T-helper 2 cell treated with Interferon-gamma antibody and Interleukin-4, amounts not matched to agents 100 ng/mL and 5 ng/mL, for 36 hours (primary cell): ENCODE measurements around the gene TMEM243. TPM values are rescaled to one million over a fixed set of nuclear protein-coding genes. Genes with fewer than 3 reads are reported as not detected.
"Not testable (repeated sequence)": the region's sequence is repeated elsewhere in the genome, so short reads cannot be mapped to it uniquely, and the experiment has no call there.

Experiments
- intact Hi-C: fragments of 100-400 bp; cut with micrococcal nuclease; formaldehyde crosslinking; loops from one replicate; pipeline ENCODE4 v1.15.1; 2023
- total RNA-seq: library from RNA; stranded (reverse); gene quantifications from 2 replicates; pipeline ENCODE4 v1.2.3, GENCODE V29; 2022

TMEM243 gene
- 41.4 and 42.2 TPM in 2 replicates for total RNA-seq

DNA sequence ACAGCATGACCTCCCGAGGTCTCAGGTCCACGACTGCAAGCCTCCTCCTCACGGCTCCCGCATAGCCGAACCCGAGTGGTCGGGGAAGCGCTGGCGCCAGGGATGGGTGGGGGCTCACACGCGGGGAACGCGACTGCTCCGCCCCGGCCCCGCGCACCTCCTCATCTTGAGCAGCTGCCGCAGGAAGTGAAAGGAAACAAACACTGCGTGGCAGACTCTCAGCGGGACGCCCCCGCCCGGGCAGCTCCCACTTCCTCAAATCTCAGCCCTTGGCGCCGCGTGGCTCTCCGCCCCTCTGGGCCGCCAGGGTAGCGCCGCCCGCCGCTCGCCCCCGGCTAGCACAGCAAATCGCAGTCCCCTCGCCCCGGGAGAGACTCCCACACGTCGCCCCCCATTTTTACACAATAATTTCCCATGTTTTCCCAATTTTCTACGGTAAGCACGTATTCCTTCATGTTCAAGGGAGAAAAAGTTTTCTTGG, at the start of gene TMEM243:
Gene TMEM243 (minus strand): TSS at position 188 of the 481 bp plus-strand sequence. CDS start 229 bp downstream, outside the sequence.
- intact Hi-C loops: loop anchor here (1.0 to 10.0 kb wide), 8 partner anchors 17 to 999 kb away; partner anchors contain the start of genes CROT, DMTF1, ELAPOR2 and RUNDC3B

DNA sequence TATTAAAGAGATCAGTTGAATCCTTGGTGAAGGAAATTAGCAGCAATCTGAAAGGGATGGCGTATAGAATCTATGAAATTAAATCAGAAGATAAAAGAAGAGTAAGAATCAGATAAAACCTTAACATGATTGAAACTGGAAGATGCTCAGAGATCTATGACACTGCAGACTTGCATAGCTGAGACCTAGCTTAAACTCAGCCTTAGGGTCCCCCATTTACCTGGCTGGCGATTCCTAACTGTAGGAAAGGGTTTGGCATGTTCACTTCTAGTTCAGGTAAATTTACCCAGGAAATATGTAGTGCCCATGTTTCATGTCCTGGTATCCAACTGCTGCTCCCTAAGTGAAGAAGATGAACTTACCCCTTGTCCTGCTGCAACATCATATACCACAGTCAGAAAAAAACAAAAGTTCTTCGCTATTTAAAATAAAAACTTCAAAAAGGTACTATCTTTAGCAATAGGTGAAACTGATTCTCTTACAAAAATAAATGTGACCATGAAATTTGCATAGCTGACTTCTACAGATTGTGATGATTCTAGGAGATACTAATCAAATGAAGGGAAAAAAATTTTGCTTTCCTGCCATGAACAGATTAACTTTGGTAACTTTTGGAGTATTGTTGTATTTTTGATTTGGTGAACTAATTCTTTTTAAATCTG, 47.8 kb upstream of the TMEM243 start:
- intact Hi-C loops: no loop called here

DNA sequence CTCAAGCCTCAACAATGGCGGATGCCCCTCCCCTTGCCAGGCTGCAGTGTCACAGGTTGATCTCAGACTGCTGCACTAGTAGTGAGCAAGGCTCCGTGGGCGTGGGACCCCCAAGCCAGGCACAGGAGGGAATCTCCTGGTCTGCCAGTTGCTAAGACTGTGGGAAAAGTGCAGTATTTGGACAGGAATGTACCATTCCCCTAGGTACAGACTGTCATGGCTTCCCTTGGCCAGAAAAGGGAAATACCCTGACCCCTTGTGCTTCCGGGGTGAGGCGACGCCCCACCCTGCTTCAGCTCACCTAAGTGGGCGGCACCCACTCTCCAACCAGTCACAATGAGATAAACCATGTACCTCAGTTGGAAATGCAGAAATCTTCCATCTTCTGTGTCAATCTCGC, 44.0 kb upstream of the TMEM243 start:
- intact Hi-C loops: no loop called here

GRCh38 chr7:87253589-87254087, 34.1 kb upstream of the TMEM243 start:
- intact Hi-C loops: no loop called here

DNA sequence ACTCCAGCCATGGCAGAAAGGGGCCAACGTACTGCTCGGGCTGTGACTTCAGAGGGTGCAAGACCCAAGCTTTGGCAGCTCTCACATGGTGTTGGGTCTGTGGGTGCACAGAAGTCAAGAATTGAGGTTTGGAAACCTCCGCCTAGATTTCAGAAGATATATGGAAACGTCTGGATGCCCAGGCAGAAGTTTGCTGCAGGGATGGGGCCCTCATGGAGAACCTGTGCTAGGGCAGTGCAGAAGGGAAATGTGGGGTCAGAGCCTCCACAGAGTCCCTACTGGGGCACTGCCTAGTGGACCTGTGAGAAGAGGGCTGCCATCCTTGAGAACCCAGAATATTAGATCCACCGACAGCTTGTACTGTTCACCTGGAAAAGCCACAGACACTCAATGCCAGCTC, 26.1 kb upstream of the TMEM243 start:
- intact Hi-C loops: not testable (repeated sequence)

GRCh38 chr7:87238464-87239051, 19.0 kb upstream of the TMEM243 start:
- intact Hi-C loops: loop anchor here (5.0 kb wide), 1 partner anchor 86 kb away; the partner anchor contains the start of gene DMTF1

DNA sequence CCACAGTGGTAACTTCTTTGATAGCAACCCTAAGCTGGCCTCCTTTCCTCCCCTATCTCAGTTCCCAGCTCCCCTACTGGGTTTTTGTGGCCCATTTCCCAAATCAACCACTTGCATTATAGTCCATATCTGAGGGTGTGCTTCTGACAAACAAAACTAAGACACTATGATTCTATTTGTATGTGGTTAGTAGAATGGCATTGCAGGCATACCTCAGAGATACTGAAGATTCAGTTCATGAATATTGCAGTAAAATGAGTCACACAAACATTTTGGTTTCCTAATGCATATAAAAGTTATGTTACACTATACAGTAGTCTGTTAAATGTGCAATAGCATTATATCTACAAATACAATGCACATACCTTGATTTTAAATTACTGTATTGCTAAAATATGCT, 15.4 kb upstream of the TMEM243 start:
- intact Hi-C loops: loop anchor here (5.0 kb wide), 1 partner anchor 83 kb away; the partner anchor contains the start of gene DMTF1

- intact Hi-C loops: no loop called here
Measured at GRCh38 chr7:87231711-87232110, 12.2 kb upstream of the TMEM243 start.

DNA sequence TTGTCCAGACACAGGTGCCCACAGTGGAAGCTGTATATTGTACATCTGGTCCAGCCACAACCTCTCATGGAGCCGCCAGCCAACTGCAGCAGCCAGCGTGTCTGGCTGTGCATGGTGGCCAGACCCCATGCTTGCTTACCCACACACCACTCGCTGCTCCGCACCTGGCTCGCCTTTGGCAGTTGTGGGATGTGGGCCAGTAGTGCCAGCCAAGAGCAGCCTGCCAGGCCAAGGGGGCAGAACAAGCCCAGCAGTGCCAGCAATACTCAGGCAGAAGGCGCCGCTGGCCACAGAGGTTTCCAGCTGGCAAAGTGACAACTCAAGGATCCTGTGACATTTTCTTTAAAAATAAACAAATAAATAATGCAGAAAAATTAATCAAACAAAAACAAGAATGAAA, 11.7 kb upstream of the TMEM243 start:
- intact Hi-C loops: no loop called here

- intact Hi-C loops: loop anchor here (10.0 kb wide), 1 partner anchor 398 kb away; the partner anchor contains the start of gene RUNDC3B
Measured at GRCh38 chr7:87226495-87226894, 7.0 kb upstream of the TMEM243 start.

GRCh38 chr7:87225696-87226095, 6.2 kb upstream of the TMEM243 start:
- intact Hi-C loops: loop anchor here (10.0 kb wide), 1 partner anchor 399 kb away; the partner anchor contains the start of gene RUNDC3B

DNA sequence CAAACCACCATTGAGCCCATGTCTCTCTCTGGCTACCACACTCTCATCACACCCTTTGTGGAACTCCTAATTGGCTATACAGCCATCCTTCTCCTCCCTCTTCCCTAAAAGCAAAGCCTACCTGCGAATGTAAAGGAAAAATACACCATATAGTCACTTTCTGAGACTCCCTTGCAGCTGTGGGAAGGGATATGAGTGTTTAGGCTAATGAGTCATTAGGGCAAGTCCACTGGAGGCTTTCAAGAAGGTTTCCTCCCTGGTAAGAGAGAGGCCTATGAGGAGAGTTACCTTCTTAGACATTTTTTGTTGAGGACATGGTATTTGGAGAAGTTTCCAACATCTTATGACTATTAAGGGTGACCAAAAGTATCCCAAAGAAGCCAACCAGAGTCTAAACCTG, 4.1 kb upstream of the TMEM243 start:
- intact Hi-C loops: loop anchor here (10.0 kb wide), 1 partner anchor 401 kb away; the partner anchor contains the start of gene RUNDC3B

DNA sequence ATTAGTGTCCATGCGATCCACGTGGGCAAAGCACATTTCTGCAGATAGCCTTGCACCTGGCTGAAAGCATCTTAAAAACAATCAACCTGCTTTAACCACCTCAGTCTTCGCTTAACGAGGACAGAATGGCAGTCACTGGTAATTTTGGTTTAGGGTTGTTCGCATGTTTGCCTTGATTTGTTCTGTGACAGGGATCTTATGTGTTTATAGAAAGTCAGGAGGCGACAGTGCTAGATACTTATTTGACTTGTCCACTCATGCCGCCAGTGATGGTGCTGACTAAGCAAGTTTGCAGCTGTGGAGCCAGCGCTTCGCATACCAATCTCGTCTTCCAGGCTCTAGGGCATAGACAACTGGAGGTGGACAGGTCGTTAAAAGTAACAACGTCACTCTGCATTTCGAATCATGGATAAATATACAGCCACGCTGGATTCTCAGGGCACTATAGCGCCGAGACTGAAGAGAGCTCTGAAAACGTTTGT, 1.2 kb upstream of the TMEM243 start:
- intact Hi-C loops: loop anchor here (2.0 to 10.0 kb wide), 2 partner anchors 16 to 404 kb away; partner anchors contain the start of gene RUNDC3B

- intact Hi-C loops: loop anchor here (2.0 to 10.0 kb wide), 2 partner anchors 17 to 405 kb away; partner anchors contain the start of gene RUNDC3B
Measured at GRCh38 chr7:87220026-87220733, 648 bp upstream of the TMEM243 start.

- intact Hi-C loops: loop anchor here (1.0 to 10.0 kb wide), 6 partner anchors 37 to 1000 kb away; partner anchors contain the start of genes CROT, DMTF1 and ELAPOR2
Measured at GRCh38 chr7:87218796-87219544, 562 bp downstream of the TMEM243 start.

DNA sequence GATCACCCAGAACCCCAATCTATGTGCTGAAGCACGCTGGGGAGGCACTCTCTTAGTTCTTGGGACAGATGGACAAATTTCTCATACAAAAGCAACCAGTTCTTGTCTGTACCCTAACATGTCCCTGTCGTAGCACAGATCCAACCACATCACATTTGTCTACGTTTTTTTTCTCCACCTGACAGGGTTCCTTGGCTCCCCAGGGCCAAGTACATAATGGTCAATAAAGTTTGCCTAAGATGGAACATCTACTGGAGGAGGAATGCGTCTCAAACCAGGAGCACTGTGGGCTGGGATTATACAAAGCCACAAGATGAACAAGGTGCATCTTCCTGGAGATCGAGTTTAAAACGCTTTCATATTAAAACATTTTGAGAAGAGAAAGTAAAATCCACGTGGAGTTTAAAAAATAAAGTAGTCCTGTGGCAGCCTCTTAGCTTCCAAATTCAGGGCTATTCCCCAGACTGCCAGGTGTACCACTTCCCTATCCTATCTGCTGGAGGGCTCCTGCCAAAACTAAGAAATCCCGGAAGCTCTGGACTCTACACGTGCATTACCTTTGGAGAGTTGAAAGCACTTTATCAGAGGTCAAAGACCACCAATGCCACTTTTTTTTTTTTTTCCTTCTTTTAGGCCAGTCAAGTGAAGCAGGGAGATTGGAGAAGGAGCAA, 1.4 kb downstream of the TMEM243 start:
- intact Hi-C loops: loop anchor here (2.0 to 10.0 kb wide), 3 partner anchors 36 to 1001 kb away; no protein-coding TSS in a partner anchor

DNA sequence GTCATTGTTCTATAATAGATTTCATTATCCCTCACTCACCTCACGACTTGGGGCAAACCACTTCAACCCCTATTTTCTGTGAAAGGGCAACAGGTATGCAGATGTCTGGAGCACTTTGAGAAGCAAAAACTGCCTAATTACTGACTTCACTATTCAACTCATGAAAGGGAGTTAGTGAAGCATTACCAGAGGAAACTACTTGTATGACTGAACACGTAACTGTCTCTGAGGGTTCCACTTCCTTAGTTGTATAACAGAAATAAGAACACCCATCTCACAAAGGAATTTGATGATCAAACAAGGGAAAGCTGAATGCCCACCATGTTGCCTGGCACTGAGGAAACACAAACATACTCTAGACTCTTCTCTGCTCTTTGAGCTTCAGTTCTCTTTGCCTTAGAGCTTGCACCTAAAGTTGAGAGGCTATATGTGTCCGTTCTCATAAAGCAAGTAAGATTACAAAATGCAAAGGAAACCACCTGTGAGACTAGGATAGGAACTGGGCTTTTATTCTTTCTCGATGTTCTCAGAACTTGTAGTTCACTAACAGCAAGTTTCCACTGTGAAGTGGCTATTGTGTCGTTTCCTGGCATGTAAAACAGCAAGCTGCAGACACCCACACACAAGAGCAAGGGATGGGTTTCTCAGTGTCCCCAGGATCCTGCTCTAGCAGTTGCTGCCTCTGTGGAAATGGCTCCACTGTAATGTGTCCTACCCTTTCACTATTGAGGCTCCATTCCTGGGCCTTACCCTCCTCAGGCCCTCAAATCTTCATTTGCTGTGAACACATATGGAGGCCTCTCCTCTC, 2.6 kb downstream of the TMEM243 start:
- intact Hi-C loops: loop anchor here (5.0 to 10.0 kb wide), 2 partner anchors 35 to 648 kb away; no protein-coding TSS in a partner anchor

- intact Hi-C loops: loop anchor here (5.0 to 10.0 kb wide), 2 partner anchors 33 to 650 kb away; no protein-coding TSS in a partner anchor
Measured at GRCh38 chr7:87215046-87215445, 4.5 kb downstream of the TMEM243 start.

DNA sequence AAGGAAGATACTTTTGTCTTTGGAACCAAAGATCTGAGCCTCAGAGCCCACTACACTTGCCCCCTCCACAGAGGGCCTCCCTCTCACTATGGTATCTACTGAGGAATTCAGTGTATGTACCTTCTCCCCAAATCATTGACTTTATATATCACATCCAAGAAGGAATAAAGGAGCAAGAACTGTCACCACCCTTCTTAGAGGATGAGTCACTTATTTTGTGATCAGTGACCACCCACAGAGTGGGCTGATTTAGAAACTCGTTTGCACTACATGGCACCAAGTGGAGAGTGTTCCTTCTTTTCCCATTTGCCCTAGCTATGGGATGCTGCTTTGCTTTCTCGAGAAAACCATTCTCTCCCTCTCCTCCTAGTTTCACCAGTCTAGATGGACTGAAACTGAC, 5.7 kb downstream of the TMEM243 start:
- intact Hi-C loops: loop anchor here (2.0 to 10.0 kb wide), 2 partner anchors 19 to 651 kb away; no protein-coding TSS in a partner anchor
